Ecto neural progenitor cell (in vitro differentiated cells): ENCODE results near the gene PRSS12.

ENCODE experiments used
- DNase-seq: peaks from one replicate; pipeline ENCODE4 v3.0.0-alpha.2; 2018; ENCODE audit warnings: low spot score

Gene PRSS12

GRCh38 chr4:118356111-118356510 lies 3.3 kb upstream of the PRSS12 start:
- no peak for DNase-seq

DNA sequence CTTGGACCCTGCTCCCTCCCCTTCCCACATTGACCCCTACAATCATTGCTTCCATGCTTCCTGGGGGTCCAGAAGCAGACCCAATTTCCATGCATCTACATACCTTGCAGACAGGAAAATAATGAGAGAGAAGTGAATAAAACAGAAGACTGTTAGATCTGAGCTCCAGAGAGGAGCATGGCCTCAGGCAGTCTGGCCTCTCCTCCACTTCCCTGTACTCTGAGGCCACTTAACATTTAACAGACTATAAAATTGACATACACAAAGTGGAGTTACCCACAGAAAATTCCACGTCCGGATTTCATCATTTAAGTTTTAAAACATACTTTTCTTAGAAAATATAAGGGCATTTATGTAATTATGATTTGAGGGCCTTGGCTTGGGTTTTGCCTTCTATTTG lies 2.1 kb upstream of the PRSS12 start:
- no peak for DNase-seq

DNA sequence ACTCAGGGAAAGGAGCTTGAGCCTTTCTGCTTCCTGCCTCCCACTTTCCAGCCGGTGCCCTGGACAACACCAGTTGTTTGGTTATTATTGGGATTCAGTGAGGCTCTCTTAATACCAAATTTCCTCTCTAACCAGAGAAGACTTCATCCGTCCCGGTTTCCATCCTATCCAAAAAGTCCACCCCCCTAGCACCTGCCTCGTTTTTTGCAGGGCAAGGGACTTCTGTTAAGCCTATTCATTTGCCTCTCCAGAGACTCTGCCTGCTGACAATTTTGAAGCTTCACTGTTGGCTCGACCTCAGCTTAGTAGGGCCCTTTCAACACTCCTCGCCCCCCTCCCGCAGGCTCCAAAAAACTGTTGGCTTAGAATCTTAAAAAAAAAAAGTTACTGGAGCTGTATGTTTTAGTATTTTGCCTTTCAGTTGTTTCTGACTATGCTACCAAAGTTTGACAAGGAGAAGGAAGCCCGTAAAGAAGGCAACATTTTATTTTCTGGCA lies 779 bp upstream of the PRSS12 start:
- DNase-seq = no peak

GRCh38 chr4:118351851-118352827 lies 664 bp downstream of the PRSS12 start:
- DNase-seq = peak; percentile 66

GRCh38 chr4:118350961-118351360 lies 1.8 kb downstream of the PRSS12 start:
- DNase-seq = no peak

DNA sequence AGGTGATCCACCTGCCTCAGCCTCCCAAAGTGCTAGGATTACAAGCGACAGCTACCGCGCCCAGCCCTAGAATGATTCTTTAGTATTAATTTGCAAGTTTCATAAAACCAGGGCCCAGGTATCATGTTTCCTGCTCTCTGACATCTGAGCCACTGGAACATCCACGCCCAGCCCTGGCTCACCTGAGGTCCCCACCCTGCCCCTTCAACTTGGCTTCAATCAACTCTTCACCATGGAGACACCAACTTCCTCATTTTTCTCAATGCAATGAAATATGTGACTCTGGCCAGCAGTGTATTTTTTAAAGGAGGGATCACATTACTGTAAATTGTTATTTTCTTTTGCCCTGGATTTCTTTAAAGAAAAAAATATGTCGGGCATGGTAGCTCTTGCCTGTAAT lies 3.9 kb downstream of the PRSS12 start:
- no peak for DNase-seq

GRCh38 chr4:118346495-118346894 lies 6.3 kb downstream of the PRSS12 start:
- DNase-seq = no peak

GRCh38 chr4:118345813-118346212 lies 7.0 kb downstream of the PRSS12 start:
- DNase-seq = no peak

DNA sequence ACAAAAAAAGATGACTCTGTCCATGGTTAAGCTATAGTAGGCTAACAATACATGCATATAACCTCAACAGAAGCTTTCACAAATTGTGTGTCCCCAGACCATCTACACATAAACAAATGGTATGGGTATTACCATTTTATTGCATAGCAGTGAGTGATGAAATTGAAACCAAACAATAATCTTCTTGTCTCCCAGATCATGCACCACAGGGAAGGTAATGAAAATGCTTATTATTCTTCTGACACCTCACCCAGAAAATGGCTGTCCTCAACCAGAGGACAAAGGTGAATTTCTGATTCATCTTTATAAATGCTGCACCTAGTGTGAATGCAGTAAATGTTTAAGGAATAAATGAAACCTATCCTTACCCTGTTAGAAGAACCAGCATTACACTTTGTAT lies 8.0 kb downstream of the PRSS12 start:
- DNase-seq = no peak

DNA sequence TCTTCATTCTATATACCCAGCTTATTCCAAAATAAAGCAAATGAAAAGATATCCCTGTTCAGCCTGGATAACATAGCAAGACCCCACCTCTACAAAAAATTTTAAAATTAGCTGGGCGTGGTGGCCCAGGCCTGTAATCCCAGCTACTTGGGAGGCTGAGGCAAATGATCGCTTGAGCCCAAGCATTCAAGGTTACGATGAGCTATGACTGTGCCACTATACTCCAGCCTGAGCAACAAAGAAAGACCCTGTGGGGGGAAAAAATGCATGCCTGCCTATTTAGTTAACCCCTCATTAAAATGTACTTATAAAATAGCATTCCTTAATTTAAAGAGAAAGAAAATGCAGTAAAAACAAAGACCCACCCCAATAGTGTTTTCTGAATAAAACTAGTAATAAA lies 9.3 kb downstream of the PRSS12 start:
- DNase-seq = no peak

DNA sequence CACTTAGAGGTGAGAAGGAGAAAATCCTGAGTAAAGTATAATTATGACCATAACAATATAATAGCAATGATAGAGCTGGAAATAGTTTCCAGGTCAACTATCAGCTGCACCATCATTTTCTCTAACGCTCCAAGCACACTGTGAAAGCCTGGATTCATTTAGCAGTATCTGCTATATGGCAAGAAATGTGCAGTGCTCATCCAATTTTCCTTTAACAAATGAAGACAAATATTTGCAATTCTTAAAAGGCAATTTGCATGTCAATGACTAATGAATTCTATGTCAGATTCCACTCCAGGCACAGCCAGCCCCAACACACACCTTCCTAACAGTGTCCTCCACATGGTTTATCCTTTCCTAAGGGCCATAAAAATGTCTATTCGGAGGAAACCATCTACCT lies 12.7 kb downstream of the PRSS12 start:
- no peak for DNase-seq

- DNase-seq = no peak
Observed at GRCh38 chr4:118338981-118339765, 13.6 kb downstream of the PRSS12 start.

DNA sequence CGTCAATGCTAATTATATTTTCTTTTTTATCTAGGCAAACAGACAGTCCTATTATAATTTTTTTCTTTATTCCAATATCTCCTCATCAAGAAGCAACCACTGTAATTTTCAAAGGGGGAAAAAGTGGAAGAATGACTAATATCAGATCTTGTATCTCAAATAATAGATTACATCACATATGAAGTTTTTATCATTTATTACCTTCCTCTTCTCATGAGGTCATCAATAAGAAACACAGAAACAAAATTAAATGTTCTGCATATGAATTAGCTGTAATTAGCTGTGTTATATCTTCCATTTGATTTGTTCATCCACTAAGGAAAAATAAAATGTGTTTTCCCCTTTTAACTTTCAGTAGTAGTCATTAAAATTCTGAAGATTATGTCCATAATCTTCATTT lies 14.3 kb downstream of the PRSS12 start:
- DNase-seq = no peak

DNA sequence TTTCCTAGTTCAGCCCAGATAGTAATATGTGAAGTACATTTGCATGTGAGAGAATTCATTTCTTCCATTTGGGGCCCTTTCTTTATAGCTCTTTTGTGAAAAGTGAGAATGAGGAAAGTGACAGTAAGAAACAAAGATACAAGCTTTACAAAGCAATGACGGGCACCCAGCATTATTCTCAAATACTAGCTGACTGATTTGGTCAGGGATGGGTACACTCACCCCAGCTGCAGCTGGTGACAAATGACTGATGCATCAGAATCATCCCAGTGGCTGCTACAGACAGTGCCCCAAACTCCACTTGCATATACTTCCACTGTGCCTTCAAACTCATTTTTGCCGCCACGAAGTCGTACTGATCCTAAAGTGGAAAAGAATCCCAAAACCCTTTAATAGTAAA lies 14.8 kb downstream of the PRSS12 start:
- no peak for DNase-seq

- no peak for DNase-seq
Observed at GRCh38 chr4:118335774-118336173, 17.0 kb downstream of the PRSS12 start.

DNA sequence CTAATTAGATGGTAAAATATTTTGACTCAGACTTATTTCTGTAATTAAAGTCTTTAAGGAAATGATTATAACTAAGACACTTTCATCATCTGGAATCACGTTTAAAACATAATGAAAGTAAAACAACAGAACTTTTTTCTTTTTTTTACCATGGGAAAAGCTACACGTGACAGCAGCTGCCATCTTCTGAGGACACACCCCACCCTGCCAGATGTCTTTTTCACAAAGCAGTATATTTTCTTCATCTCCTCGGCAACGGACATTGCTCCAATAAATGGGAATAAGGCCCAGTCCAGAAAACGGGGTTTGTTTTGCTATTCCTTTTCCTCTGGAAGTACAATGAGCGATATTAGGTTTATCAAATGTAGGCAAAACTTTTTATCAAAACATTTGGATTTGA lies 17.5 kb downstream of the PRSS12 start:
- no peak for DNase-seq

DNA sequence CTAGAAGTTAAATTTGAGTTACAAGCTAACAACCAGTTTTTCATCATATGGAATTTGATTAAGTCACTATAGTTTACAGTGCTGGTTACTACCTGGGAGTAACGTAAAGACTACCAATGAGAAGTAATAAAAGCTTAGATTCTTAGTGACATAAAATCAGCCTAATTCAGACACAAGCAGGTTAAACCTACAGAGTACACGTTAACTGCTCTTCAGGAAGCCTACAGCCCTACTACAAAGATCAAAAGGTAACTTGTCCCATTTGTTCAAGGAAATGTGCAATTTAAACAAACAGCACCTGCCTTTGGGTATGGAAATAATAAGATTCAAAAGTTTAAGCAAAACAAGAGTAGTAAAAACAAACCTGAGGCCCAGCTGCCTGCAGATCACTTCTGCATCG lies 21.5 kb downstream of the PRSS12 start:
- no peak for DNase-seq

GRCh38 chr4:118329849-118330248 lies 23.0 kb downstream of the PRSS12 start:
- no peak for DNase-seq

GRCh38 chr4:118327554-118328241 lies 25.1 kb downstream of the PRSS12 start:
- no peak for DNase-seq

DNA sequence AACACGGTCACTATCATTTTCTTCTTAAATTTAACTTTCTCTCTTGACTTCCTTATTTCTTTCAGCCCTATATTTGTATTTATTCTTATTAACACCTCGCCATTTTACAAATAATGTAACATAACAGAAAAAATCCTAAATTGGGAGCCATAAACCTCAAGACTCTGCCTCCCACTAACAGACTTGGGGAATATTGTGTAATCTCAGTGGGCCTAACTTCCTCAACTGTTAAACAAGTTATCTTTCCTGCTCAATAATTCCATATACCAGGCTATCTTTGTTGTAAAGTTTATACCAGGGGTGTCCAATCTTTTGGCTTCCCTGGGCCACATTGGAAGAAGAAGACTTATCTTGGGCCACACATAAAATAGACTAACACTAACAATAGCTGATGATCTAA lies 26.2 kb downstream of the PRSS12 start:
- no peak for DNase-seq

- no peak for DNase-seq
Observed at GRCh38 chr4:118325431-118325830, 27.4 kb downstream of the PRSS12 start.

GRCh38 chr4:118322831-118323502 lies 29.8 kb downstream of the PRSS12 start:
- DNase-seq = no peak
